ENCODE data around the gene ANKRD35. TPM values are rescaled to one million over a fixed set of nuclear protein-coding genes. Genes with fewer than 3 reads are reported as not detected.
A peak's percentile ranks its signal among the peaks of the same experiment; 100 is the strongest.

Gene ANKRD35
- total RNA-seq, 1 experiment from 2014 or later: 2.7 TPM

DNA sequence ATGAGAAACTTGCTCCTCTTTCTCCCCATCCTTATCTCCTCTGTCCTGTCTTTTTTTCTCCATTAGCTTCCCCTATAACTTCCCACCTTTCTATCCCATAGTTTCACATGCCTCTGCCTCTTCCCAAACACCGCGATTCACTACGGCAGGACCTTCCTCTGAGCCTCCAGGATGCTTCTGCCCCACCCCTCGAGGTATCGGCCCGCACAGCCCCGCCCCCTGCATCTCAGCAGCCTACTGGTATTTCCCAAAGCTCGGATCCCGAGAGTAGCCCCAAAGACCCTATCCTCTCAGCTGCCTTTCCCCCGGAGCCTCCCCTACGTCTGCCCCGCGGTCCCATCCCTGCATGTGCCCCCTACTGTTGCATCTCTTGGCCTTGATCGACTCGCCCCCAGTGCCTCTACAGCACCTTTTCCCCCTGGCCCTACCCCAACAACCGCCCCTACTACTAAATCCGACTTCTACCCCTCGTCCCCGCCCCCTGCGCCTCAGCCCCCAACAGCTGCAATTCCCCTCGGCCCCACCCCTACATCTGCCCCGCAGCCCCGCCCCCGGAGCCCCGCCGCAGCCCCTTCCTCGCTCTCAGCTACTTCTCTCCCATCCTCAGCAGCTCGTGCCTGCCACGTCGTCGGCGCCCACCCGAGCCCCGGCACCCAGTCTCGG is 27.3 kb downstream of the ANKRD35 start (continued):
- TF ChIP-seq STAT6 (CRISPR knock-in tag; conservative IDR thresholded peaks at IDR 0.05; ENCODE audit: low read depth) (no peak), NR2C2 (CRISPR knock-in tag; IDR thresholded peaks at IDR 0.05) (no peak), ESRRA (CRISPR knock-in tag; IDR thresholded peaks at IDR 0.05; ENCODE audit: borderline replicate concordance) (0 out of 2 replicates have a peak, but pooled peaks have one; percentile 32), CREB1 (CRISPR knock-in tag; IDR thresholded peaks at IDR 0.05) (no peak), NFYB (CRISPR knock-in tag; conservative IDR thresholded peaks at IDR 0.05; ENCODE audit: low read depth) (no peak), NR3C1 (CRISPR knock-in tag; conservative IDR thresholded peaks at IDR 0.05; ENCODE audit: low read depth) (no peak), ETV6 (CRISPR knock-in tag; IDR thresholded peaks at IDR 0.05) (no peak), ZNF317 (CRISPR knock-in tag; IDR thresholded peaks at IDR 0.05; ENCODE audit: borderline replicate concordance, low read depth) (no peak), NR1H2 (CRISPR knock-in tag; IDR thresholded peaks at IDR 0.05) (no peak), PRDM15 (CRISPR knock-in tag; IDR thresholded peaks at IDR 0.05) (peak; percentile 86), ATF1 (CRISPR knock-in tag; IDR thresholded peaks at IDR 0.05) (no peak), ELF4 (CRISPR knock-in tag; IDR thresholded peaks at IDR 0.05; ENCODE audit: low read depth) (no peak), NFE2L1 (CRISPR knock-in tag; IDR thresholded peaks at IDR 0.05) (no peak), ZBTB43 (CRISPR knock-in tag; IDR thresholded peaks at IDR 0.05) (no peak), GRHL2 (CRISPR knock-in tag; IDR thresholded peaks at IDR 0.05; ENCODE audit: insufficient replicate concordance, severe bottlenecking) (no peak), ZNF671 (CRISPR knock-in tag; IDR thresholded peaks at IDR 0.05) (no peak), NFATC4 (CRISPR knock-in tag; IDR thresholded peaks at IDR 0.05) (no peak), PRRX2 (CRISPR knock-in tag; IDR thresholded peaks at IDR 0.05) (no peak), OVOL2 (CRISPR knock-in tag; IDR thresholded peaks at IDR 0.05; ENCODE audit: borderline replicate concordance) (no peak), FOXJ3 (CRISPR knock-in tag; IDR thresholded peaks at IDR 0.05; ENCODE audit: borderline replicate concordance) (no peak), ZMAT4 (CRISPR knock-in tag; IDR thresholded peaks at IDR 0.05) (no peak)
- TF ChIP-seq, protein P1, sequence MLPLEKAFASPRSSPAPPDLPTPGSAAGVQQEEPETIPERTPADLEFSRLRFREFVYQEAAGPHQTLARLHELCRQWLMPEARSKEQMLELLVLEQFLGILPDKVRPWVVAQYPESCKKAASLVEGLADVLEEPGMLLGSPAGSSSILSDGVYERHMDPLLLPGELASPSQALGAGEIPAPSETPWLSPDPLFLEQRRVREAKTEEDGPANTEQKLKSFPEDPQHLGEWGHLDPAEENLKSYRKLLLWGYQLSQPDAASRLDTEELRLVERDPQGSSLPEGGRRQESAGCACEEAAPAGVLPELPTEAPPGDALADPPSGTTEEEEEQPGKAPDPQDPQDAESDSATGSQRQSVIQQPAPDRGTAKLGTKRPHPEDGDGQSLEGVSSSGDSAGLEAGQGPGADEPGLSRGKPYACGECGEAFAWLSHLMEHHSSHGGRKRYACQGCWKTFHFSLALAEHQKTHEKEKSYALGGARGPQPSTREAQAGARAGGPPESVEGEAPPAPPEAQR (CRISPR knock-in tag; IDR thresholded peaks at IDR 0.05): no peak
- TF ChIP-seq, protein P2, sequence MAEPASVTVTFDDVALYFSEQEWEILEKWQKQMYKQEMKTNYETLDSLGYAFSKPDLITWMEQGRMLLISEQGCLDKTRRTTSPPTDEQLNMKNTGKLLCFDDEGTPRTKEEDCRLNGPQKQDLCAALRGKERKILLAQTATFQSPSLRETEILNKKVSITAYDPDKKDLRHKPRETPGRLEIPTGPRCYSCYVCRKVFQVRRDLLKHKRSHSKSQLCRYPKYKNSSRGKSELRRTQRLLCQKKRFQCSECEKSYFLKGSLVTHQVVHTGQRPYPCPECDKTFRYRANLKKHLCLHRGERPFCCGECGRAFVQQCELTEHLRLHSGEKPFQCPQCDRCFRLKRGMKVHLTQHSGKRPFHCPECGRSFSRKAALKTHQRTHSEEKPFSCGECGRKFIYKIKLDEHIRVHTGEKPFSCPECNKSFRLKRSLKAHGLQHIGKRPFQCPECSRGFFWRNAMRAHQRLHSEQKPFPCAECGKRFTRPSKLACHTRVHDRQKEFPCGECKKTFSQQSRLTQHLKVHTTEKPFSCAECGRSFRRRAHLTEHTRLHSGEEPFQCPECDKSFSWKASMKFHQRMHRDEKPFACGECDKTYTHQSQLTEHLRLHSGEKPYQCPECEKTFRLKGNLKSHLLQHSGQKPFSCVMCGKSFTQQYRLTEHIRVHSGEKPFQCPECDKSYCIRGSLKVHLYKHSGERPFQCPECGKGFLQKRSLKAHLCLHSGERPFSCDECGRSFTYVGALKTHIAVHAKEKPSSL (CRISPR knock-in tag; conservative IDR thresholded peaks at IDR 0.05): no peak
- TF ChIP-seq, protein P3, sequence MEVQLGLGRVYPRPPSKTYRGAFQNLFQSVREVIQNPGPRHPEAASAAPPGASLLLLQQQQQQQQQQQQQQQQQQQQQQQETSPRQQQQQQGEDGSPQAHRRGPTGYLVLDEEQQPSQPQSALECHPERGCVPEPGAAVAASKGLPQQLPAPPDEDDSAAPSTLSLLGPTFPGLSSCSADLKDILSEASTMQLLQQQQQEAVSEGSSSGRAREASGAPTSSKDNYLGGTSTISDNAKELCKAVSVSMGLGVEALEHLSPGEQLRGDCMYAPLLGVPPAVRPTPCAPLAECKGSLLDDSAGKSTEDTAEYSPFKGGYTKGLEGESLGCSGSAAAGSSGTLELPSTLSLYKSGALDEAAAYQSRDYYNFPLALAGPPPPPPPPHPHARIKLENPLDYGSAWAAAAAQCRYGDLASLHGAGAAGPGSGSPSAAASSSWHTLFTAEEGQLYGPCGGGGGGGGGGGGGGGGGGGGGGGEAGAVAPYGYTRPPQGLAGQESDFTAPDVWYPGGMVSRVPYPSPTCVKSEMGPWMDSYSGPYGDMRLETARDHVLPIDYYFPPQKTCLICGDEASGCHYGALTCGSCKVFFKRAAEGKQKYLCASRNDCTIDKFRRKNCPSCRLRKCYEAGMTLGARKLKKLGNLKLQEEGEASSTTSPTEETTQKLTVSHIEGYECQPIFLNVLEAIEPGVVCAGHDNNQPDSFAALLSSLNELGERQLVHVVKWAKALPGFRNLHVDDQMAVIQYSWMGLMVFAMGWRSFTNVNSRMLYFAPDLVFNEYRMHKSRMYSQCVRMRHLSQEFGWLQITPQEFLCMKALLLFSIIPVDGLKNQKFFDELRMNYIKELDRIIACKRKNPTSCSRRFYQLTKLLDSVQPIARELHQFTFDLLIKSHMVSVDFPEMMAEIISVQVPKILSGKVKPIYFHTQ (CRISPR knock-in tag; IDR thresholded peaks at IDR 0.05): no peak

Data from WTC11 (cell line).